ENCODE data around the gene CMYA5. TPM values are rescaled to one million over a fixed set of nuclear protein-coding genes. Genes with fewer than 3 reads are reported as not detected.

CMYA5 gene
- total and polyA plus RNA-seq, 9 of the 15 experiments (the other 6 are each of a cell fraction or from before 2014, with no cell fraction given): 0.18 to 1.1 (median 0.32) TPM

DNA sequence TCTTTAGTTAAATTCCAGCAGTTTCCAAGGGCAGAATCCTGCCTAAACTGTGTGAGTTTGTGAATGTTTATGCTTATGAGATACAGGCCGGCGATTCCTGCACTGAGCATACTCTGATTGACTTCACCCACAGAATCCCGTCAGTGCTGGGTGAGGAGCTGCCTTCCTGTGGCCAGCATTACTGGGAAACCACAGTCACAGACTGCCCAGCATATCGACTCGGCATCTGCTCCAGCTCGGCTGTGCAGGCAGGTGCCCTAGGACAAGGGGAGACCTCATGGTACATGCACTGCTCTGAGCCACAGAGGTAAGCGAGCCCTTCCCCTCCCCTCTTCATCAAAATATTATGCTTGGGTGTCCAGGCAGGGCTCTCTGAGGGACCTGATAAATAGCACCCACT is 103.7 kb downstream of the CMYA5 start:
- in situ Hi-C loops (cut with MboI): no loop called here
- ATAC-seq: no peak
- no peaks in the 10 kb centered on the region for H3K36me3 ChIP-seq (ENCODE audit: control insufficient read depth, insufficient read depth, low read length)
- DNase-seq (ENCODE audit: extremely low read depth in 1 of 4, low spot score in 3 of 4): no peak
- H2AFZ ChIP-seq (ENCODE audit: low read depth, low read length): no peak overlapping the region
- no peak overlapping the region for H3K4me2 ChIP-seq (ENCODE audit: insufficient read depth, low read length)
- 21% methylated on average over 7 of the region's 7 CpGs for WGBS (ENCODE audit: insufficient coverage, low coverage, missing lambda C conversion rate)
- peaks cover 0 to 7% of the 10 kb centered on the region in 2 experiments; a peak in 4 of 5 replicates for H3K27me3 ChIP-seq (ENCODE audit: control insufficient read depth in 2 of 2, insufficient read depth in 2 of 2, low read length in 2 of 2)
- H3K4me3 ChIP-seq: no peak overlapping the region
- ChIA-PET POLR2A (interaction anchor here (0.7 to 1.0 kb wide), 2 partner anchors 9 to 11 kb away, joined by 3 to 4 read pairs; no protein-coding TSS in a partner anchor), CTCF (ENCODE audit: low intra/inter-chr PET ratio) (no interaction called here)
- no peak for FAIRE-seq
- H3K9ac ChIP-seq (ENCODE audit: insufficient read depth in 1 of 2, low read depth in 2 of 2, low read length in 2 of 2): peak overlapping the region in 1 of 2 experiments; percentile 65; a peak in 1 of 4 replicates
- H3K27ac ChIP-seq (ENCODE audit: extremely low read depth, low read depth, low read length): no peak overlapping the region
- intact Hi-C loops (cut with micrococcal nuclease): no loop called here
- peaks cover 8 to 11% of the 10 kb centered on the region in 2 experiments; a peak in 4 of 5 replicates for H3K4me1 ChIP-seq (replicated peaks in 1 of 2; ENCODE audit: control insufficient read depth in 2 of 2, insufficient read depth in 2 of 2, low read length in 2 of 2)
- no peaks in the 10 kb centered on the region for H4K20me1 ChIP-seq (replicated peaks; ENCODE audit: control insufficient read depth, insufficient read depth, low read length)
- TF ChIP-seq WHSC1 (IDR thresholded peaks at IDR 0.05; ENCODE audit: low read length) (no peak), ZNF445 (CRISPR knock-in tag; IDR thresholded peaks at IDR 0.05; ENCODE audit: low read depth) (no peak), HDAC6 (IDR thresholded peaks at IDR 0.05; ENCODE audit: low read depth, low read length) (no peak), ZSCAN32 (CRISPR knock-in tag; IDR thresholded peaks at IDR 0.05) (no peak), MXI1 (IDR thresholded peaks at IDR 0.05; ENCODE audit: low read depth, low read length) (no peak), ZNF143 (CRISPR knock-in tag; IDR thresholded peaks at IDR 0.05) (no peak), ZNF79 (CRISPR knock-in tag; IDR thresholded peaks at IDR 0.05; ENCODE audit: low read depth) (no peak), GABPB1 (CRISPR knock-in tag; IDR thresholded peaks at IDR 0.05) (no peak), NFIX (CRISPR knock-in tag; IDR thresholded peaks at IDR 0.05; ENCODE audit: low read depth) (no peak)
- TF ChIP-seq, protein P1, sequence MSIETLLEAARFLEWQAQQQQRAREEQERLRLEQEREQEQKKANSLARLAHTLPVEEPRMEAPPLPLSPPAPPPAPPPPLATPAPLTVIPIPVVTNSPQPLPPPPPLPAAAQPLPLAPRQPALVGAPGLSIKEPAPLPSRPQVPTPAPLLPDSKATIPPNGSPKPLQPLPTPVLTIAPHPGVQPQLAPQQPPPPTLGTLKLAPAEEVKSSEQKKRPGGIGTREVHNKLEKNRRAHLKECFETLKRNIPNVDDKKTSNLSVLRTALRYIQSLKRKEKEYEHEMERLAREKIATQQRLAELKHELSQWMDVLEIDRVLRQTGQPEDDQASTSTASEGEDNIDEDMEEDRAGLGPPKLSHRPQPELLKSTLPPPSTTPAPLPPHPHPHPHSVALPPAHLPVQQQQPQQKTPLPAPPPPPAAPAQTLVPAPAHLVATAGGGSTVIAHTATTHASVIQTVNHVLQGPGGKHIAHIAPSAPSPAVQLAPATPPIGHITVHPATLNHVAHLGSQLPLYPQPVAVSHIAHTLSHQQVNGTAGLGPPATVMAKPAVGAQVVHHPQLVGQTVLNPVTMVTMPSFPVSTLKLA (conservative IDR thresholded peaks at IDR 0.05): no peak
- TF ChIP-seq, protein P2, sequence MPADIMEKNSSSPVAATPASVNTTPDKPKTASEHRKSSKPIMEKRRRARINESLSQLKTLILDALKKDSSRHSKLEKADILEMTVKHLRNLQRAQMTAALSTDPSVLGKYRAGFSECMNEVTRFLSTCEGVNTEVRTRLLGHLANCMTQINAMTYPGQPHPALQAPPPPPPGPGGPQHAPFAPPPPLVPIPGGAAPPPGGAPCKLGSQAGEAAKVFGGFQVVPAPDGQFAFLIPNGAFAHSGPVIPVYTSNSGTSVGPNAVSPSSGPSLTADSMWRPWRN (IDR thresholded peaks at IDR 0.05; ENCODE audit: low read depth): no peak
- no peaks in the 10 kb centered on the region for H3K79me2 ChIP-seq (ENCODE audit: control insufficient read depth, insufficient read depth, low read length)
- no peaks in the 10 kb centered on the region for H3K9me1 ChIP-seq (ENCODE audit: control insufficient read depth, insufficient read depth, low read length)
- no TSS peak for BruUV-seq (replicated peaks)
- H3K9me3 ChIP-seq (replicated peaks; ENCODE audit: control insufficient read depth, insufficient read depth, low read depth, low read length): no peaks in the 10 kb centered on the region

All from K562 (cell line).